Mesothelial cell of epicardium (in vitro differentiated cells): Measurements from ENCODE around the gene LRRC7. TPM values are rescaled to one million over a fixed set of nuclear protein-coding genes. Genes with fewer than 3 reads are reported as not detected.

ENCODE experiments used
- DNase-seq, 2 experiments: peaks; one replicate each; pipeline ENCODE4 v3.0.0; 2021; ENCODE audit warnings: low spot score in 2 of 2; ENCODE audit not compliant: unreplicated experiment in 2 of 2
- H3K27ac Mint-ChIP-seq: 2 replicates; pipeline ENCODE4 v1.8.0; 2021; ENCODE audit warnings: mixed read lengths
- H3K27me3 Mint-ChIP-seq: 2 replicates; pipeline ENCODE4 v1.8.0; 2021; ENCODE audit warnings: low read depth, mixed read lengths
- H3K36me3 Mint-ChIP-seq: 2 replicates; pipeline ENCODE4 v1.8.0; 2021; ENCODE audit warnings: mixed read lengths
- H3K4me1 Mint-ChIP-seq: 2 replicates; pipeline ENCODE4 v1.8.0; 2021; ENCODE audit warnings: mixed read lengths
- H3K4me3 Mint-ChIP-seq: 2 replicates; pipeline ENCODE4 v1.8.0; 2021; ENCODE audit warnings: mild to moderate bottlenecking, moderate library complexity, mixed read lengths
- H3K9me3 Mint-ChIP-seq: 2 replicates; pipeline ENCODE4 v1.8.0; 2021; ENCODE audit warnings: mixed read lengths
- total RNA-seq: library from RNA; stranded (reverse); gene quantifications from 3 replicates; pipeline ENCODE4 v1.2.1, GENCODE V29; 2021
- TF ChIP-seq, protein P1 (sequence below): fragments of 200-600 bp; sonication (generic); IDR thresholded peaks from one replicate; pipeline ENCODE4 v1.5.0; 2021; ENCODE audit warnings: antibody characterized with exemption; ENCODE audit not compliant: unreplicated experiment

The LRRC7 gene
- total RNA-seq, 1 donor from 2014 or later: 0.09 TPM

DNA sequence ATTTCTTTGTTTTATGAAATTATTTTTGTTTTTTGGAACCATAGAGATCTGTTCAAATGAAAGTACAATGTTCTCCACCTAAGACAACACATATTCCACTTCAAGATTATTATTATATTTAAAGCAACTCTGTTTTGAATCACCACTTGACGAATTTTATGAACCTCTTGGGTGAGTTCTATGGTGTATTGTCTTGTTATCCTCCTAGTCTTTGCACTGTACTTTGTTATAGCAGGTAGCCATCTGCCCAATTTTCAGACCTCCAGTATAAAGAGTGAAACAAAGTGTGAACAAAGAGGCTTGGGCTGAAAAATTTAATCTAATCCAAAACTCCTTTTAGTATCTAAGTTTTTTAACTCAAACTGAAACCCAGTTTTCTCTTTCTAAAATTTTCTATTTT, 71.0 kb downstream of the LRRC7 start:
- H3K9me3 Mint-ChIP-seq: peaks cover 20% of the 10 kb centered on the region
- no peaks in the 10 kb centered on the region for H3K4me1 Mint-ChIP-seq
- TF ChIP-seq, protein P1, sequence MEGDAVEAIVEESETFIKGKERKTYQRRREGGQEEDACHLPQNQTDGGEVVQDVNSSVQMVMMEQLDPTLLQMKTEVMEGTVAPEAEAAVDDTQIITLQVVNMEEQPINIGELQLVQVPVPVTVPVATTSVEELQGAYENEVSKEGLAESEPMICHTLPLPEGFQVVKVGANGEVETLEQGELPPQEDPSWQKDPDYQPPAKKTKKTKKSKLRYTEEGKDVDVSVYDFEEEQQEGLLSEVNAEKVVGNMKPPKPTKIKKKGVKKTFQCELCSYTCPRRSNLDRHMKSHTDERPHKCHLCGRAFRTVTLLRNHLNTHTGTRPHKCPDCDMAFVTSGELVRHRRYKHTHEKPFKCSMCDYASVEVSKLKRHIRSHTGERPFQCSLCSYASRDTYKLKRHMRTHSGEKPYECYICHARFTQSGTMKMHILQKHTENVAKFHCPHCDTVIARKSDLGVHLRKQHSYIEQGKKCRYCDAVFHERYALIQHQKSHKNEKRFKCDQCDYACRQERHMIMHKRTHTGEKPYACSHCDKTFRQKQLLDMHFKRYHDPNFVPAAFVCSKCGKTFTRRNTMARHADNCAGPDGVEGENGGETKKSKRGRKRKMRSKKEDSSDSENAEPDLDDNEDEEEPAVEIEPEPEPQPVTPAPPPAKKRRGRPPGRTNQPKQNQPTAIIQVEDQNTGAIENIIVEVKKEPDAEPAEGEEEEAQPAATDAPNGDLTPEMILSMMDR: no peak
- peaks cover 1% of the 10 kb centered on the region for H3K27me3 Mint-ChIP-seq
- H3K27ac Mint-ChIP-seq: no peak overlapping the region
- H3K4me3 Mint-ChIP-seq: no peak overlapping the region
- DNase-seq: no peak
- H3K36me3 Mint-ChIP-seq: no peaks in the 10 kb centered on the region

DNA sequence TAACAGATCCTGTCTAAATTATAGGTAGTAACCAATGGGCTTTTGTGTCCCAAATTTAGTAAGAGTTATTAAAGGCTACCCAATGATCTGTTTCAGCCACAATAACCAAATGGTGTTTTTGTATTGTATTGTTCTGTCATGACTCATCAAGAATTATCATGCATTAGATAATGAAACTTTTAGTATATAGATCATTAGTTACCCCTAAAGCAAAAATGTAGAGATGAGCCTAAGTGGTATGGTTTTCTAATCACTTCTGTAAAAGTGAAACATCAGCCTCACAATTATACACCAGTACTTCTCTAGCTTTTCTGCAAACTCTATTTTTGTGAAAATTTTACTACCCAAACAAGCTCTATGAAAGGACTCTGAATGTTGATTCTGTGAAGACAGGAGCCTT, 71.4 kb downstream of the LRRC7 start:
- DNase-seq: no peak
- H3K9me3 Mint-ChIP-seq: peaks cover 18% of the 10 kb centered on the region
- no peaks in the 10 kb centered on the region for H3K36me3 Mint-ChIP-seq
- H3K4me3 Mint-ChIP-seq: no peak overlapping the region
- no peak overlapping the region for H3K27ac Mint-ChIP-seq
- H3K27me3 Mint-ChIP-seq: peaks cover 1% of the 10 kb centered on the region
- H3K4me1 Mint-ChIP-seq: no peaks in the 10 kb centered on the region
- TF ChIP-seq, protein P1: no peak

DNA sequence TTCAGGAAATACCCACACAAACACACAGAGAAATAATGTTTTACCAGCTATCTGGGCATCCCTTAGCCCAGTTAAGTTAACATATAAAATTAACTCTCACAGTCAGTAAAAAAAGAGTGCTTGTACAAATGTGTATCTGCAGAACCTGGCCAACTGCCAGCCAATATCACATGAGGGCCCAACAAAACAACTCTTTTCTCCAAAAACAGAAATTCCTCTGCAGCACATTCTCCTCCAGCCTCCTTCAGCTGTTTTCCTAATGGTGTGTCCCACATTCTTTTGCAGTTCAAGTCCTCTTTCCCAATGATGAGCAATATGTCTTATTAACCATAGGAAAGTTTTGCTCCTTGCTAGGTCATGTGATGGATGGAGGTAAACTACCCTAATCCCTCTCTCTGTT, 75.5 kb downstream of the LRRC7 start:
- TF ChIP-seq, protein P1: no peak
- DNase-seq: no peak
- H3K27ac Mint-ChIP-seq: no peak overlapping the region
- no peaks in the 10 kb centered on the region for H3K4me1 Mint-ChIP-seq
- no peaks in the 10 kb centered on the region for H3K36me3 Mint-ChIP-seq
- peaks cover 1% of the 10 kb centered on the region for H3K27me3 Mint-ChIP-seq
- H3K9me3 Mint-ChIP-seq: peaks cover 13% of the 10 kb centered on the region
- no peak overlapping the region for H3K4me3 Mint-ChIP-seq

DNA sequence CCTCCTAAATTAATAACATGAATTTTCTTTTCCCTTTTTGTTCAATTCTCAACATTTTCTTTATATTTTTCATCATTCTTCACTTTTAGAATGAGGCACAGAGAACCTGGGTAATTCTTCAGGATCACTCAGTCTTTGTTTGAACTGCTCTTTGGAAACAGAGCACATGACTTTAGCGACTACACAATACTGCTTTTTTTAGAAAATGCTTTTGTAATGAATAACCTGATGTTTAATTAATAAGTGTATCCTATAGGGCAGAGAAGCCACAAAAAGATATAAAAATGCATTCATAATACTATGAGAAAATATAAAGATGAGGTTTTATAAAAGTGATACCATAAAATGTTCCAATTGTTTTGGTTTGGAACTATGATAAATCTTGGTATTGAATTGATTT, 77.8 kb downstream of the LRRC7 start:
- no peak for DNase-seq
- no peaks in the 10 kb centered on the region for H3K27me3 Mint-ChIP-seq
- no peak overlapping the region for H3K4me3 Mint-ChIP-seq
- H3K9me3 Mint-ChIP-seq: peaks cover 13% of the 10 kb centered on the region
- no peak overlapping the region for H3K27ac Mint-ChIP-seq
- H3K4me1 Mint-ChIP-seq: peaks cover 5% of the 10 kb centered on the region
- no peaks in the 10 kb centered on the region for H3K36me3 Mint-ChIP-seq
- TF ChIP-seq, protein P1: no peak

DNA sequence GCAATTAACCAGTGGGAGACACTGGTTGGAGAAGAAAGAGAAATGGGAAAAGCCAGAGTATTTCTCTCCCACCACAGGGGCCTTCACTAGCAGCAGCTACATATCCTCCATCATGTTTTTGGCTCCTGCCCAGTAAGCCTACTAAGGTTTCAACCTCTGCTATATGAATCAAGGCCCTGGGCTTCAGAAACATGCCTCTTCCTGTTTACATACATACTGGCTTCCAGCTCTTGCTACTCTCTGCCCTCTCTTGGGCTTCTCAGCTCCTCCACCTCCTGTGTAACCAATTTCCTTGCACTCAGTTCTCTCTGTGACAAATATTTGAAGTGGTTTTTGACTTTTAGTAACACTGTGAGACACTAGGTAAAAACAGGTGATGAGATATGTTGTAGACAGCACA, 80.8 kb downstream of the LRRC7 start:
- H3K9me3 Mint-ChIP-seq: peaks cover 2% of the 10 kb centered on the region
- TF ChIP-seq, protein P1: no peak

DNA sequence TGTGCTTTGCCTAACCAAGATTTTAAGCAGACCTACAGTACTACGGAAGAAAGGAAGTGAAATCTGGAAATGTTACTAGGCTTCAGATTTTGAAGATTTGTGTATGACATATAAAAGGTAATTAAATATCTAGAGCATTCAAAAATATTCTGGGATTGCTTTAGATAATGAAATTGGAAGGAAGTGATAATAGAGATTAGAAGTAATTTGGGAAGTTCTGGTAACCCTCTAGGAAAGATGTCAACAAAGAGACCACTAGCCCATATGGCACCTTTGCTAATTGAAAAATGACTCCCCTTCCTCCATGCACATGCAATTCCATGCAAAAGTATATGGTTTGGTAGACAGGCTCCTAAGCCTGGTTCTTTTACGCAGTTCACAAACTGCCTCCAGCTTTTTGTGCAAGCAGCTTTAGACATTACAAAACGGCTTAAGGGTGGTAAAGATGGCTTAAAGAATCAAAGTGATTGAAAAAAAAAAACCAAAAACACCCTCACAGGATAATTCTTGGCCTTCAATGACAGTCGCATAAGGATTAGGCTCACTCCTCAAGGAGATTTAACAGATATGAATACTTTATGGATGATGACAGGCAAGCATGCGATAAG, 81.8 kb downstream of the LRRC7 start:
- Mint-ChIP-seq H3K27me3 (no peaks in the 10 kb centered on the region), H3K4me3 (no peak overlapping the region), H3K36me3 (no peaks in the 10 kb centered on the region), H3K27ac (no peak overlapping the region), H3K9me3 (no peaks in the 10 kb centered on the region), H3K4me1 (peaks cover 6% of the 10 kb centered on the region)
- TF ChIP-seq, protein P1: no peak
- no peak for DNase-seq

More for the DNA sequence above, 80.8 kb downstream of the LRRC7 start:
- H3K27me3 Mint-ChIP-seq: no peaks in the 10 kb centered on the region
- no peak overlapping the region for H3K27ac Mint-ChIP-seq
- no peak for DNase-seq
- no peak overlapping the region for H3K4me3 Mint-ChIP-seq
- no peaks in the 10 kb centered on the region for H3K36me3 Mint-ChIP-seq
- peaks cover 5% of the 10 kb centered on the region for H3K4me1 Mint-ChIP-seq
